HepG2 (cell line): ENCODE measurements around the gene ZNF419. TPM values are rescaled to one million over a fixed set of nuclear protein-coding genes. Genes with fewer than 3 reads are reported as not detected.

Experiments used
- ARID5B ChIP-seq: IDR thresholded peaks from 2 replicates; pipeline ENCODE4 v1.4.0; 2020; ENCODE audit warnings: mild to moderate bottlenecking, missing genetic modification reagents
- ATF1 ChIP-seq: IDR thresholded peaks from 2 replicates; pipeline ENCODE4 v1.6.1; 2016; ENCODE audit warnings: mild to moderate bottlenecking, control low read depth
- CBFB ChIP-seq: sonication (generic); formaldehyde crosslinking; IDR thresholded peaks from 2 replicates; pipeline ENCODE4 v1.4.0; 2020; ENCODE audit warnings: missing genetic modification reagents
- ELF1 ChIP-seq: sonication (generic); formaldehyde crosslinking; IDR thresholded peaks from 2 replicates; pipeline ENCODE4 v1.4.0; 2020; ENCODE audit warnings: missing genetic modification reagents
- GABPA ChIP-seq, 2 experiments: IDR thresholded peaks; 2 replicates each; pipeline ENCODE4 v1.6.1; 2011 to 2016; ENCODE audit warnings: low read depth in 2 of 2, low read length in 1 of 2, missing biosample characterization in 1 of 2, missing genetic modification characterization in 1 of 2
- GATAD1 ChIP-seq: IDR thresholded peaks from 2 replicates; pipeline ENCODE4 v1.6.1; 2016; ENCODE audit warnings: missing genetic modification reagents, missing compliant biosample characterization
- HDAC1 ChIP-seq: sonication (generic); formaldehyde crosslinking; IDR thresholded peaks from 2 replicates; pipeline ENCODE4 v1.5.1; 2020; ENCODE audit warnings: mild to moderate bottlenecking, missing genetic modification reagents
- ISL2 ChIP-seq: sonication (generic); formaldehyde crosslinking; IDR thresholded peaks from 2 replicates; pipeline ENCODE4 v1.5.0; 2020; ENCODE audit warnings: missing genetic modification reagents
- MEIS2 ChIP-seq: sonication (generic); formaldehyde crosslinking; IDR thresholded peaks from 2 replicates; pipeline ENCODE4 v1.9.0; 2021; ENCODE audit warnings: mild to moderate bottlenecking, missing genetic modification reagents
- PITX1 ChIP-seq: sonication (generic); formaldehyde crosslinking; IDR thresholded peaks from 2 replicates; pipeline ENCODE4 v1.5.1; 2020; ENCODE audit warnings: mild to moderate bottlenecking, missing genetic modification reagents
- POGZ ChIP-seq: sonication (generic); formaldehyde crosslinking; IDR thresholded peaks from 2 replicates; pipeline ENCODE4 v1.4.0; 2020; ENCODE audit warnings: mild to moderate bottlenecking, missing genetic modification reagents
- RAD21 ChIP-seq: fragments of 450-650 bp; formaldehyde crosslinking; IDR thresholded peaks from 2 replicates; pipeline ENCODE4 v1.5.0; 2020; ENCODE audit warnings: mild to moderate bottlenecking
- SIX4 ChIP-seq: sonication (generic); formaldehyde crosslinking; IDR thresholded peaks from 2 replicates; pipeline ENCODE4 v1.4.0; 2020; ENCODE audit warnings: missing genetic modification reagents
- SOX5 ChIP-seq: IDR thresholded peaks from 2 replicates; pipeline ENCODE4 v1.6.1; 2016; ENCODE audit warnings: borderline replicate concordance
- SRY ChIP-seq: sonication (generic); formaldehyde crosslinking; IDR thresholded peaks from 2 replicates; pipeline ENCODE4 v1.8.0; 2022; ENCODE audit warnings: mild to moderate bottlenecking, missing genetic modification reagents
- SUZ12 ChIP-seq: fragments of 150-350 bp; IDR thresholded peaks from 2 replicates; pipeline ENCODE4 v1.6.1; 2014; ENCODE audit warnings: low read depth, low read length
- TIGD3 ChIP-seq: sonication (generic); formaldehyde crosslinking; IDR thresholded peaks from 2 replicates; pipeline ENCODE4 v1.5.1; 2020; ENCODE audit warnings: mild to moderate bottlenecking, missing genetic modification reagents, borderline replicate concordance
- YEATS4 ChIP-seq: sonication (generic); formaldehyde crosslinking; IDR thresholded peaks from 2 replicates; pipeline ENCODE4 v1.4.0; 2020; ENCODE audit warnings: missing genetic modification reagents, borderline replicate concordance
- ZNF275 ChIP-seq: sonication (generic); formaldehyde crosslinking; IDR thresholded peaks from 2 replicates; pipeline ENCODE4 v1.8.0; 2022; ENCODE audit warnings: missing genetic modification reagents, mild to moderate bottlenecking, inconsistent platforms, borderline replicate concordance
- ZNF44 ChIP-seq: sonication (generic); formaldehyde crosslinking; IDR thresholded peaks from 2 replicates; pipeline ENCODE4 v1.5.1; 2020; ENCODE audit warnings: mild to moderate bottlenecking, missing genetic modification reagents
- ZNF563 ChIP-seq: sonication (generic); formaldehyde crosslinking; IDR thresholded peaks from 2 replicates; pipeline ENCODE4 v1.8.0; 2022; ENCODE audit warnings: mild to moderate bottlenecking, moderate library complexity, missing genetic modification reagents
- ZNF776 ChIP-seq: sonication (generic); formaldehyde crosslinking; IDR thresholded peaks from 2 replicates; pipeline ENCODE4 v1.4.0; 2020; ENCODE audit warnings: mild to moderate bottlenecking, missing genetic modification reagents
- ZNF788 ChIP-seq: sonication (generic); formaldehyde crosslinking; IDR thresholded peaks from 2 replicates; pipeline ENCODE4 v1.5.0; 2020; ENCODE audit warnings: mild to moderate bottlenecking, missing genetic modification reagents, borderline replicate concordance
- ZSCAN31 ChIP-seq: sonication (generic); formaldehyde crosslinking; IDR thresholded peaks from 2 replicates; pipeline ENCODE4 v1.5.0; 2020; ENCODE audit warnings: low read depth, mild to moderate bottlenecking, missing genetic modification reagents
- polyA plus RNA-seq, 8 experiments: library from polyadenylated mRNA; depleted of rRNA in 3 of 8; stranded (reverse) in 7 of 8; unstranded in 1 of 8; fragments of >200 nt; fragmentation: Illumina TruSeq in 4 of 8; extraction: Trizol in 4 of 8; gene quantifications; 2 replicates each; pipeline versions ENCODE4 v1.2.1 to v1.2.3, GENCODE V29; 2011 to 2016; ENCODE audit warnings: low read depth in 4 of 8, missing spikeins in 1 of 8, mixed read lengths in 1 of 8; ENCODE audit not compliant: insufficient read depth in 1 of 8
- total RNA-seq, 5 experiments: library from RNA; depleted of rRNA; stranded (reverse); fragments of >200 nt; fragmentation: Illumina TruSeq; extraction: Trizol; gene quantifications; 2 replicates each; pipeline ENCODE4 v1.2.3, GENCODE V29; 2016; ENCODE audit warnings: low read depth in 1 of 5

The ZNF419 gene
- total and polyA plus RNA-seq, 2 of the 13 experiments (the other 11 are each of a cell fraction or from before 2014, with no cell fraction given), result 8.5 to 8.8 TPM

- 0 out of 2 replicates have a peak, but pooled peaks have one; percentile 38 for TF ChIP-seq ISL2 (CRISPR knock-in tag)
- peak; percentile 43; the same call in 1 of the 2 replicates for TF ChIP-seq YEATS4 (CRISPR knock-in tag)
- peak; percentile 40; the same call in 1 of the 2 replicates for TF ChIP-seq ZNF275 (CRISPR knock-in tag)
- TF ChIP-seq ATF1 (CRISPR knock-in tag), result peak; percentile 82
- peak; percentile 66 for TF ChIP-seq SUZ12
- TF ChIP-seq SIX4 (CRISPR knock-in tag), result 0 out of 2 replicates have a peak, but pooled peaks have one; percentile 17
- peak; percentile 70; the same call in 1 of the 2 replicates for TF ChIP-seq SRY
- peak; percentile 71 for TF ChIP-seq MEIS2
- 0 out of 2 replicates have a peak, but pooled peaks have one; percentile 59 for TF ChIP-seq TIGD3 (CRISPR knock-in tag)
- 0 out of 2 replicates have a peak, but pooled peaks have one; percentile 32 for TF ChIP-seq ZNF44 (CRISPR knock-in tag)
- TF ChIP-seq HDAC1 (CRISPR knock-in tag), result peak; percentile 70
- peak; percentile 54; the same call in 1 of the 2 replicates for TF ChIP-seq ZNF788
- peak; percentile 59; the same call in 1 of the 2 replicates for TF ChIP-seq PITX1 (CRISPR knock-in tag)
- TF ChIP-seq CBFB (CRISPR knock-in tag), result 0 out of 2 replicates have a peak, but pooled peaks have one; percentile 66
- TF ChIP-seq ZSCAN31 (CRISPR knock-in tag), result 0 out of 2 replicates have a peak, but pooled peaks have one; percentile 29
- TF ChIP-seq ELF1 (CRISPR knock-in tag), result peak; percentile 94
- TF ChIP-seq GABPA (IDR thresholded peaks at IDR 0.05; ENCODE audit: low read depth, low read length), result peak; percentile 90
- peak; percentile 96 for TF ChIP-seq GABPA (CRISPR knock-in tag; IDR thresholded peaks at IDR 0.05; ENCODE audit: low read depth)
- TF ChIP-seq RAD21 (CRISPR knock-in tag), result peak; percentile 11; the same call in 1 of the 2 replicates
- TF ChIP-seq SOX5 (CRISPR knock-in tag), result 0 out of 2 replicates have a peak, but pooled peaks have one; percentile 22
- TF ChIP-seq ZNF776 (CRISPR knock-in tag), result 0 out of 2 replicates have a peak, but pooled peaks have one; percentile 29
- peak; percentile 34; the same call in 1 of the 2 replicates for TF ChIP-seq ARID5B (CRISPR knock-in tag)
- peak; percentile 43; the same call in 1 of the 2 replicates for TF ChIP-seq ZNF563
- TF ChIP-seq GATAD1 (CRISPR knock-in tag), result peak; percentile 83
- peak; percentile 45; the same call in 1 of the 2 replicates for TF ChIP-seq POGZ (CRISPR knock-in tag)
These were observed 12.3 kb downstream of the ZNF419 start, which contains the start of gene ZNF773 (continued) for GRCh38 chr19:57499680-57500395.
